Activated T-cell treated with anti-CD3 and anti-CD28 coated beads for 24 hours (primary cell): ENCODE measurements around the gene KIF1B.

Experiments used
- DNase-seq: peaks from one replicate; pipeline ENCODE4 v3.0.0-alpha.2; 2020; ENCODE audit warnings: low read depth

Gene KIF1B

DNA sequence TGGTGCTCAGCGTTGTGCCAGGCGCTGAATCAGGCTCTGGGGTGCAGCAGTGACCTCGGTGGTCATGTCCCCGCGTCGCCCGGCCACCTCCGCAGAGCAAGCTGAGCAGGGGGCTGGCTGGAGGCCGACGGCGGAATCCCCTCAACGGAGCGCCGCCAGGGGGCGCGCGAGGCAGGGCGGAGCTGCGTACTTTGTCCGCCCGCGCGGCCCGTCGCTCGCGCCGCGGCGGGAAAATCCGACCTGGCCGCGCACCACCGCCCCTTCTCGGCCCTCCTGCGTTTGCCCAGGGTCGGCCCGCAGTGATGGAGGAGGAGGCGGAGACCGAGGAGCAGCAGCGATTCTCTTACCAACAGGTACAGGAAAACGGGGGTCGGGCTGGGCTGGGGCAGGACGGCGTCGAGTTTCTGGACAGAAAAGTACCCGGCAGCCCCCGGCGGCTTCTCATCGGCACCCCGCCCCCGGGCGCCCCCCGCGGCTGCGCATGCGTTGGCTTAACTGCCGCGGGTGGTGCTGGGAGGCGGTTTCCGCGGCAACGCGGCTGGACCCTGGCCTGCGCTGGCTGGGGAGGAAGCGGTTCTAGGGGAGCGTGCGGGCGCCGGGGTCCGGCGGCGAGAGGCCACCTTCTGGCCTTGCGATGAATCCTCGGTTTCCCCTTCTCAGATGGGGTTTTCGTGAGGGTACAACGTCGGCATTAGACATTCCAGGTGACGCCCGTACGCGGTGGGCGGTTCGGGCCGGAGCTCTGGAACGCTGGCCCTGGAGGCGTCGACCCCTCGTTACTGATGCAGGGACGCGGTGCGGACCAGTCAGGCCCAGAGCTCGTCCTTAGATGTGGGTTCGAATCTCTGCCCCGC is 220.1 kb downstream of the KIF1B start, which contains the start of gene CENPS:
CENPS (plus strand) TSS at position 218 of the 854 bp plus-strand sequence; CDS start at position 303, 85 bp downstream.
- peak; percentile 89 for DNase-seq
